Heart left ventricle (tissue), 13 donors: ENCODE measurements around the gene MADCAM1.

Source experiments
- POLR2A ChIP-seq, 2 donors: fragments of 450-650 bp; IDR thresholded peaks; one replicate each; pipeline ENCODE4 v1.6.1; 2017; ENCODE audit warnings: antibody characterized with exemption in 2 of 2, mild to moderate bottlenecking in 2 of 2, moderate library complexity in 2 of 2
- TF ChIP-seq, protein P1 (sequence below), 12 donors: fragments of 200-600 bp; sonication (generic) in 4 of 12; IDR thresholded peaks; one replicate each; pipeline versions ENCODE4 v1.5.0 to v1.8.0; 2018 to 2022; ENCODE audit warnings: antibody characterized with exemption in 12 of 12, mild to moderate bottlenecking in 5 of 12
- donor health status: ischemic (EF 13 %, LVEDD 7.1; RV severe dilation, severe dysfunction).
- donor health status: DM: no; HTN: yes; CAD: no.
- donor health status: DM: no; HTN: no; CAD: no.
- donor health status: ischemic (EF 25% LVEDD 6.9; RV normal size, moderate dysfunction).
- donor health status: ischemic (EF 25% LVEDD 5.7; RV mildly dilated, moderate dysfunction).
- donor health status: ischemic (EF 35%, LVEDD 5.7; RV mildly dilated, moderate dysfunction).
- donor health status: nonischemic (EF 11% LVEDD 7.7; RV severe dilation, severe dysfunction).
- donor health status: DM: yes; HTN: yes; CAD: no.
- donor health status: PGD.
- donor health status: ischemic (EF 29% LVEDD 5.4; RV normal size, mild dysfunction).
- donor health status: nonischemic (EF 23%, LVEDD 6.1; RV moderate dilation, normal function).

DNA sequence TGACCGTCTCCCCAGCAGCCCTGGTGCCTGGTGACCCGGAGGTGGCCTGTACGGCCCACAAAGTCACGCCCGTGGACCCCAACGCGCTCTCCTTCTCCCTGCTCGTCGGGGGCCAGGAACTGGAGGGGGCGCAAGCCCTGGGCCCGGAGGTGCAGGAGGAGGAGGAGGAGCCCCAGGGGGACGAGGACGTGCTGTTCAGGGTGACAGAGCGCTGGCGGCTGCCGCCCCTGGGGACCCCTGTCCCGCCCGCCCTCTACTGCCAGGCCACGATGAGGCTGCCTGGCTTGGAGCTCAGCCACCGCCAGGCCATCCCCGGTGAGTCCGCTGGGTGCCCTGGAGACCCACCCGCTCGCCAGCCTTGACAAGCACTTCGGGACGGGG is 2.2 kb downstream of the MADCAM1 start:
- no peak for TF ChIP-seq POLR2A (IDR thresholded peaks at IDR 0.05)
- TF ChIP-seq, protein P1, sequence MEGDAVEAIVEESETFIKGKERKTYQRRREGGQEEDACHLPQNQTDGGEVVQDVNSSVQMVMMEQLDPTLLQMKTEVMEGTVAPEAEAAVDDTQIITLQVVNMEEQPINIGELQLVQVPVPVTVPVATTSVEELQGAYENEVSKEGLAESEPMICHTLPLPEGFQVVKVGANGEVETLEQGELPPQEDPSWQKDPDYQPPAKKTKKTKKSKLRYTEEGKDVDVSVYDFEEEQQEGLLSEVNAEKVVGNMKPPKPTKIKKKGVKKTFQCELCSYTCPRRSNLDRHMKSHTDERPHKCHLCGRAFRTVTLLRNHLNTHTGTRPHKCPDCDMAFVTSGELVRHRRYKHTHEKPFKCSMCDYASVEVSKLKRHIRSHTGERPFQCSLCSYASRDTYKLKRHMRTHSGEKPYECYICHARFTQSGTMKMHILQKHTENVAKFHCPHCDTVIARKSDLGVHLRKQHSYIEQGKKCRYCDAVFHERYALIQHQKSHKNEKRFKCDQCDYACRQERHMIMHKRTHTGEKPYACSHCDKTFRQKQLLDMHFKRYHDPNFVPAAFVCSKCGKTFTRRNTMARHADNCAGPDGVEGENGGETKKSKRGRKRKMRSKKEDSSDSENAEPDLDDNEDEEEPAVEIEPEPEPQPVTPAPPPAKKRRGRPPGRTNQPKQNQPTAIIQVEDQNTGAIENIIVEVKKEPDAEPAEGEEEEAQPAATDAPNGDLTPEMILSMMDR (IDR thresholded peaks at IDR 0.05) = no peak
